ENCODE measurements around the gene KLHL22.
"Not testable (repeated sequence)": the region's sequence is repeated elsewhere in the genome, so short reads cannot be mapped to it uniquely, and the experiment has no call there.

Gene KLHL22, protein sequence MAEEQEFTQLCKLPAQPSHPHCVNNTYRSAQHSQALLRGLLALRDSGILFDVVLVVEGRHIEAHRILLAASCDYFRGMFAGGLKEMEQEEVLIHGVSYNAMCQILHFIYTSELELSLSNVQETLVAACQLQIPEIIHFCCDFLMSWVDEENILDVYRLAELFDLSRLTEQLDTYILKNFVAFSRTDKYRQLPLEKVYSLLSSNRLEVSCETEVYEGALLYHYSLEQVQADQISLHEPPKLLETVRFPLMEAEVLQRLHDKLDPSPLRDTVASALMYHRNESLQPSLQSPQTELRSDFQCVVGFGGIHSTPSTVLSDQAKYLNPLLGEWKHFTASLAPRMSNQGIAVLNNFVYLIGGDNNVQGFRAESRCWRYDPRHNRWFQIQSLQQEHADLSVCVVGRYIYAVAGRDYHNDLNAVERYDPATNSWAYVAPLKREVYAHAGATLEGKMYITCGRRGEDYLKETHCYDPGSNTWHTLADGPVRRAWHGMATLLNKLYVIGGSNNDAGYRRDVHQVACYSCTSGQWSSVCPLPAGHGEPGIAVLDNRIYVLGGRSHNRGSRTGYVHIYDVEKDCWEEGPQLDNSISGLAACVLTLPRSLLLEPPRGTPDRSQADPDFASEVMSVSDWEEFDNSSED

DNA sequence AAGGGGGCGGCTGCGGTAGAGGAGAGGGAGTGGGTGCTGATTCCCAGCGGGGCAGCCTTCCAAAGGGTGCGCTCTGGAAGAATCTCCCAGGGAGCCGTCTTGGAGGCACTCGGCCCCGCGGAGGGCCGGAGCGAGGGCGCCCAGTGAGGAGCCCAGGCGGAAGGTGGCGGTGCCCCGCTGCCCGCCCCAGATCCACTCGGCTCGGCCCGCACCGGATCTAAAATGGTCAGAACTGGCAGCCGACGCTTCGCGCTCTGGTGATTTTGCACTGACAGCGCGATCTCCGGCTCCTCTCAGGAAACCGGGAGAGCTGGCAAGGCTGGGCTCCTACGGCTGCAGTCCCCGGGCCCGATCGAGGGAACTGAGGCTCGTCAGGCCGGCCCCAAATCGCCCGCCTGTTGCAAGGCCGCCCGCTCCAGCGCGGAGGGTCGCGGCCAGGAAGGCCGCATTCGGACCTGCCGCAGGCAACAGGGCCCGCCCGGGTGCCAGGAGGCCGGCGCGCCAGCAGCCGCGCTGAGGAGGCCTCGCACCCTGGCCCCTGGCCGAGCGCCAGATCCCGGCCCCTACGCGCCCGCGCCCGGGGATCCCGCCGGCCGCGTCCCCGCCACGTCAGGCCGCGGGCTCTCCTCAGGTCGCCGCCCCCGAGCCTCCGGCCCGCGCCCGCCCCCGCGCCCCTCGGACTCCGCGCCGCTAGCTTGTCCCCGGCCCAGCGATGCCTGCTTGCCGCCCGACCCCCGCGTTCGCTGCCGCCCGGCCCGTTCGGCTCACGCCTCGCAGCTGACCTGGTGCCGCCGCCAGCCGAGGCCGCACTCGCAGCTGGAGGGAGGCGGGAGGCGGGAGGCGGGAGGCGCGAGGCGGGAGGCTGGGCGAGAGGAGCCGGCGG, at the start of gene KLHL22:
Gene KLHL22, minus strand, starts transcription at position 818 of the 883 bp plus-strand sequence. CDS start 6,584 bp downstream, outside the sequence.
- DNase-seq (ENCODE audit: extremely low spot score), result no peak
- ChIA-PET POLR2A (interaction anchor here (0.5 to 0.6 kb wide), 3 partner anchors 19 to 35 kb away, joined by 4 read pairs; no protein-coding TSS in a partner anchor), CTCF (interaction anchor here (1.0 to 1.5 kb wide), 4 partner anchors 11 to 77 kb away, joined by 3 to 7 read pairs (median 4); no protein-coding TSS in a partner anchor)
- TF ChIP-seq, protein P1, sequence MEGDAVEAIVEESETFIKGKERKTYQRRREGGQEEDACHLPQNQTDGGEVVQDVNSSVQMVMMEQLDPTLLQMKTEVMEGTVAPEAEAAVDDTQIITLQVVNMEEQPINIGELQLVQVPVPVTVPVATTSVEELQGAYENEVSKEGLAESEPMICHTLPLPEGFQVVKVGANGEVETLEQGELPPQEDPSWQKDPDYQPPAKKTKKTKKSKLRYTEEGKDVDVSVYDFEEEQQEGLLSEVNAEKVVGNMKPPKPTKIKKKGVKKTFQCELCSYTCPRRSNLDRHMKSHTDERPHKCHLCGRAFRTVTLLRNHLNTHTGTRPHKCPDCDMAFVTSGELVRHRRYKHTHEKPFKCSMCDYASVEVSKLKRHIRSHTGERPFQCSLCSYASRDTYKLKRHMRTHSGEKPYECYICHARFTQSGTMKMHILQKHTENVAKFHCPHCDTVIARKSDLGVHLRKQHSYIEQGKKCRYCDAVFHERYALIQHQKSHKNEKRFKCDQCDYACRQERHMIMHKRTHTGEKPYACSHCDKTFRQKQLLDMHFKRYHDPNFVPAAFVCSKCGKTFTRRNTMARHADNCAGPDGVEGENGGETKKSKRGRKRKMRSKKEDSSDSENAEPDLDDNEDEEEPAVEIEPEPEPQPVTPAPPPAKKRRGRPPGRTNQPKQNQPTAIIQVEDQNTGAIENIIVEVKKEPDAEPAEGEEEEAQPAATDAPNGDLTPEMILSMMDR (IDR thresholded peaks at IDR 0.05; ENCODE audit: control extremely low read depth, extremely low read depth, low read depth, missing control alignments), result no peak

DNA sequence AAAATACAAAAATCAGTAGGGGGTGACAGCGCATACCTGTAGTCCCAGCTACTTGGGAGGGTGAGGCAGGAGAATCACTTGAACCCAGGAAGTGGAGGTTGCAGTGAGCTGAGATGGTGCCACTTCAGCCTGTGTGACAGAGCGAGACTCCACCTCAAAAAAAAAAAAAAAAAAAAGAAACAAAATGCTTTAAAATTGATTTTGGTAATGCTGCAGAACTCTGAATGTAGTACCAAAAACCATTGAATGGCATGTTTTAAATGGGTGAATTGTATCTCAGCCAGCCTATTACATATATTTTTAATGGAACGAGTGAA, 49.7 kb upstream of the KLHL22 start:
- POLR2A ChIA-PET; DNase-seq (ENCODE audit: extremely low spot score); CTCF ChIA-PET: not testable (repeated sequence)

DNA sequence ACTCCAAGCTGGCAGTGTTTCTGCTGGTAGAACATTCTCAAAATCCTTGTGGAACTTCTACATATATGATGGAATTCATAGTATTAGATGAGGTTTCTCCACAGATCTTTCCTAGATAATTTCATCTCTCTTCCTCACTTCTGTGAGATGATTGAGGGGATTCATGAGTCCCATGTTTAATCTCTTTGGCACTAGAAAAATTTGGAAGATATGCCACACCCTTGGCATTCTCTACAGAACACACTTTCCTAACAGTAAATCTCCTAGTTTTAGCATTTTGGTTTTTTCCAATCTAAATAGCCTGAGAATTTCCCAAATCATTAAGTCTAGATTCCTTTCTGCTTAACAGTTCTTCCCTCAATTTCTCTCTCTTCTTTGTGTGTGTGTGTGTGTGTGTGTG, 47.1 kb upstream of the KLHL22 start:
- TF ChIP-seq, protein P1 (IDR thresholded peaks at IDR 0.05; ENCODE audit: control extremely low read depth, extremely low read depth, low read depth, missing control alignments), result no peak
- CTCF ChIA-PET, result interaction anchor here (1.1 to 1.2 kb wide), 2 partner anchors 12 to 22 kb away, joined by 3 read pairs; no protein-coding TSS in a partner anchor
- POLR2A ChIA-PET, result no interaction called here
- DNase-seq (ENCODE audit: extremely low spot score), result no peak

DNA sequence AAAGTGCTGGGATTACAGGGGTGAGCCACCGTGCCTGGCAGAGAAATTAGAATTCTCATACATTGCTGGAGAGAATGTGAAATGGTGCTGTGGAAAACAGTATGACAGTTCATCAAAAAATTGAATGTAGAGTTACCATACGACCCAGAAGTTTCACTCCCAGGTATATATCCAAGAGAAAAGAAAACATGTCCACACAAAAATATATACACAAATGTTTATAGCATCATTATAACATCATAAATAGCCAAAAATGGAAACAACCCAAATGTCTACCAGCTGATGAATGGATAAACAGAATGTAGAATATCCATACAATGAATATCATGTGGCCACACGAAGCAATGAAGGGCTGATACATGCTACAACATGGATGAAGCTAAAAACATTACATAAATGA, 46.5 kb upstream of the KLHL22 start:
- POLR2A ChIA-PET, result no interaction called here
- TF ChIP-seq, protein P1 (IDR thresholded peaks at IDR 0.05; ENCODE audit: control extremely low read depth, extremely low read depth, low read depth, missing control alignments), result no peak
- CTCF ChIA-PET, result no interaction called here
- DNase-seq (ENCODE audit: extremely low spot score), result no peak

DNA sequence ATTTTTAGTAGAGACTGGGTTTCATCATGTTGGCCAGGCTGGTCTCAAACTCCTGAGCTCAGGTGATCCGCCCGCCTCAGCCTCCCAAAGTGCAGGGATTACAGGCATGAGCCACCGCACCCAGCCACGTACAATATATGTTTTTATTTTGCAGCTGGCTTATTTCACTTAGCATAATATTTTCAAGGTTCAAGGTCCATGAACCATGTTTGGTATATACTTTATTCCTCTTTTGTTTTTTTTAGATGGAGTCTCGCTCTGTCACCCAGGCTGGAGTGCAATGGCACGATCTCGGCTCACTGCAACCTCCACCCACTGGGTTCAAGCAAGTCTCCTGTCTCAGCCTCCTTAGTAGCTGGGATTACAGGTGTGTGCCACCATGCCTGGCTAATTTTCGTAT, 43.3 kb upstream of the KLHL22 start:
- POLR2A ChIA-PET; DNase-seq (ENCODE audit: extremely low spot score): not testable (repeated sequence)
- CTCF ChIA-PET, result interaction anchor here (1.1 to 1.4 kb wide), 3 partner anchors 19 to 32 kb away, joined by 3 to 4 read pairs (median 3); no protein-coding TSS in a partner anchor

DNA sequence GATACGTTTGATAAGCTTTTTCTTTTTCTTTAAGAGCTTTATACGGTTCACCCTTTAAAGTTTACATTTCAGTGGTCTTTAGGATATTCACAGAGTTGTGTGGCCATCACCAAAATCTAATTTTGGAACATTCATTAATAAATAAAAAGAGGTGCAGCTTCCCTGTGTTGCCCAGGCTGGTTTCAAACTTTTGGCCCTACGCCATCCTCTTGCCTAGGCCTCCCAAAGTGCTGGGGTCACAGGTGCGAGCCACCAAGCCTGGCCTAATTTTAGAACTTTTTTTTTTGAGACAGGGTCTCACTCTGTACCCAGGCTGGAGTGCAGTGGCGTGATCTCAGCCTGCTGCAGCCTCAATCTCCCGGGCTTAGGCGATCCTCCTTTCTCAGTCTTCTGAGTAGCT, 42.4 kb upstream of the KLHL22 start:
- POLR2A ChIA-PET, result no interaction called here
- TF ChIP-seq, protein P1 (IDR thresholded peaks at IDR 0.05; ENCODE audit: control extremely low read depth, extremely low read depth, low read depth, missing control alignments), result no peak
- DNase-seq (ENCODE audit: extremely low spot score), result no peak
- CTCF ChIA-PET, result interaction anchor here (0.7 to 1.5 kb wide), 6 partner anchors 14 to 33 kb away, joined by 3 to 4 read pairs (median 3); no protein-coding TSS in a partner anchor

DNA sequence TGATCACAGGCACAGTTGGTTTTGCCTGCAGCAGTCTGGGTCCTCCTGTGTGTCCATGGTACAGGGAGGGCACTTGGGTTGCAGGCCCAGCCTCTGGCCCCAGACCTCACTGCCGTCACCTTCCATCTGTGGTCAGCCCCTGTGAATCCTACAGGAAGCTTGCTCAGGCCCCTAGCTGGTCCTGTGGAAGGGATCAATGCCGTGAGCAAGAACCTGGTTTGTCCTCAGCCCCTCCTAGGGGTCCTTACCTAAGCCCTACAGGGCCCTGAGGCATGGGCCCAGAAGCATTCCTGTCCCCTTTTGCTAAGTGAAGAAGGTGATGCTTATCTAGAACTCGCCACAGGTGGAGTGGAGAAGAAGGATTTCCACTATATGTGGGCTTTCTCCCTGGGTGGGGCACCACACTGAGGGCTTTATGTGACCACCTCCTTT, 41.7 kb upstream of the KLHL22 start:
- POLR2A ChIA-PET, result no interaction called here
- TF ChIP-seq, protein P1 (IDR thresholded peaks at IDR 0.05; ENCODE audit: control extremely low read depth, extremely low read depth, low read depth, missing control alignments), result no peak
- DNase-seq (ENCODE audit: extremely low spot score), result no peak
- CTCF ChIA-PET, result interaction anchor here (0.7 to 1.5 kb wide), 3 partner anchors 15 to 25 kb away, joined by 3 read pairs; no protein-coding TSS in a partner anchor
